RWPE2 (cell line): Measurements from ENCODE around the gene PLXNA4.
A peak's percentile ranks its signal among the peaks of the same experiment; 100 is the strongest.

Experiments
- ATAC-seq: fragments of 200-7000 bp; cut with Tn5 transposase; 3 replicates; pipeline ENCODE4 v1.9.1; 2021; ENCODE audit warnings: low read depth
- DNase-seq: peaks from one replicate; pipeline ENCODE4 v3.0.0-alpha.2; 2020; ENCODE audit warnings: low spot score
- H3K27ac ChIP-seq: fragments of 450-650 bp; 2 replicates; pipeline ENCODE4 v1.5.1; 2017; ENCODE audit warnings: mild to moderate bottlenecking; ENCODE audit not compliant: poor library complexity, severe bottlenecking
- H3K27me3 ChIP-seq: fragments of 250-450 bp; sonication (Bioruptor Pico); 2 replicates; pipeline ENCODE4 v1.5.1; 2021; ENCODE audit warnings: mild to moderate bottlenecking, moderate library complexity; ENCODE audit not compliant: insufficient read depth, poor library complexity, severe bottlenecking
- H3K36me3 ChIP-seq: fragments of 250-450 bp; sonication (Bioruptor Pico); 2 replicates; pipeline ENCODE4 v1.5.1; 2020; ENCODE audit warnings: low read depth, mild to moderate bottlenecking, moderate library complexity
- H3K4me1 ChIP-seq: fragments of 250-450 bp; sonication (Bioruptor Pico); 2 replicates; pipeline ENCODE4 v1.5.1; 2021; ENCODE audit warnings: mild to moderate bottlenecking, moderate library complexity; ENCODE audit not compliant: insufficient read depth, poor library complexity, severe bottlenecking
- H3K4me3 ChIP-seq: fragments of 250-450 bp; sonication (Bioruptor Pico); 2 replicates; pipeline ENCODE4 v1.5.1; 2021; ENCODE audit warnings: mild to moderate bottlenecking, moderate library complexity; ENCODE audit not compliant: severe bottlenecking
- H3K9me3 ChIP-seq: fragments of 250-450 bp; sonication (Bioruptor Pico); 2 replicates; pipeline ENCODE4 v1.5.1; 2021; ENCODE audit warnings: mild to moderate bottlenecking, moderate library complexity; ENCODE audit not compliant: severe bottlenecking
- CTCF ChIP-seq: fragments of 450-650 bp; IDR thresholded peaks from one replicate; pipeline ENCODE4 v1.5.1; 2017; ENCODE audit warnings: mild to moderate bottlenecking, moderate library complexity; ENCODE audit not compliant: poor library complexity, severe bottlenecking

The PLXNA4 gene

GRCh38 chr7:132561763-132562162 lies 14.5 kb downstream of the PLXNA4 start:
- Histone ChIP-seq H3K9me3 (no peaks in the 10 kb centered on the region), H3K4me3 (no peak overlapping the region), H3K36me3 (no peaks in the 10 kb centered on the region), H3K27ac (no peak overlapping the region), H3K4me1 (no peaks in the 10 kb centered on the region), H3K27me3 (peaks cover 14% of the 10 kb centered on the region)
- DNase-seq (no peak), ATAC-seq (no peak)
- no peak for TF ChIP-seq CTCF

GRCh38 chr7:132560825-132561529 lies 15.3 kb downstream of the PLXNA4 start:
- peak; percentile 29; the same call in 2 of the 3 replicates for ATAC-seq
- no peak for DNase-seq
- Histone ChIP-seq H3K4me1 (no peaks in the 10 kb centered on the region), H3K27me3 (peaks cover 9% of the 10 kb centered on the region), H3K9me3 (no peaks in the 10 kb centered on the region), H3K27ac (no peak overlapping the region), H3K36me3 (no peaks in the 10 kb centered on the region), H3K4me3 (no peak overlapping the region)
- no peak for TF ChIP-seq CTCF

GRCh38 chr7:132560105-132560504 lies 16.2 kb downstream of the PLXNA4 start:
- no peak for TF ChIP-seq CTCF
- Histone ChIP-seq H3K27me3 (peaks cover 9% of the 10 kb centered on the region), H3K4me1 (no peaks in the 10 kb centered on the region), H3K9me3 (no peaks in the 10 kb centered on the region), H3K36me3 (no peaks in the 10 kb centered on the region), H3K4me3 (no peak overlapping the region), H3K27ac (no peak overlapping the region)
- ATAC-seq: no peak
- DNase-seq: no peak

- no peak overlapping the region for H3K27ac ChIP-seq
- no peaks in the 10 kb centered on the region for H3K9me3 ChIP-seq
- no peaks in the 10 kb centered on the region for H3K36me3 ChIP-seq
- ATAC-seq (no peak), DNase-seq (no peak)
- H3K4me1 ChIP-seq: no peaks in the 10 kb centered on the region
- TF ChIP-seq CTCF: no peak
- no peak overlapping the region for H3K4me3 ChIP-seq
- H3K27me3 ChIP-seq: no peaks in the 10 kb centered on the region
Observed at GRCh38 chr7:132558815-132559214, 17.5 kb downstream of the PLXNA4 start.

- Histone ChIP-seq H3K4me3 (no peak overlapping the region), H3K36me3 (no peaks in the 10 kb centered on the region), H3K4me1 (no peaks in the 10 kb centered on the region), H3K27ac (no peak overlapping the region), H3K9me3 (no peaks in the 10 kb centered on the region), H3K27me3 (no peaks in the 10 kb centered on the region)
- TF ChIP-seq CTCF: no peak
- ATAC-seq (no peak), DNase-seq (no peak)
Observed at GRCh38 chr7:132557489-132558044, 18.7 kb downstream of the PLXNA4 start.
